GM18508 (cell line): Measurements from ENCODE around the gene GABARAP.

Experiments used
- ATAC-seq: cut with Tn5 transposase; IDR thresholded peaks from one replicate; pipeline ENCODE4 v1.9.1; 2021; ENCODE audit warnings: moderate number of reproducible peaks; ENCODE audit not compliant: insufficient read depth, unreplicated experiment

The GABARAP gene

DNA sequence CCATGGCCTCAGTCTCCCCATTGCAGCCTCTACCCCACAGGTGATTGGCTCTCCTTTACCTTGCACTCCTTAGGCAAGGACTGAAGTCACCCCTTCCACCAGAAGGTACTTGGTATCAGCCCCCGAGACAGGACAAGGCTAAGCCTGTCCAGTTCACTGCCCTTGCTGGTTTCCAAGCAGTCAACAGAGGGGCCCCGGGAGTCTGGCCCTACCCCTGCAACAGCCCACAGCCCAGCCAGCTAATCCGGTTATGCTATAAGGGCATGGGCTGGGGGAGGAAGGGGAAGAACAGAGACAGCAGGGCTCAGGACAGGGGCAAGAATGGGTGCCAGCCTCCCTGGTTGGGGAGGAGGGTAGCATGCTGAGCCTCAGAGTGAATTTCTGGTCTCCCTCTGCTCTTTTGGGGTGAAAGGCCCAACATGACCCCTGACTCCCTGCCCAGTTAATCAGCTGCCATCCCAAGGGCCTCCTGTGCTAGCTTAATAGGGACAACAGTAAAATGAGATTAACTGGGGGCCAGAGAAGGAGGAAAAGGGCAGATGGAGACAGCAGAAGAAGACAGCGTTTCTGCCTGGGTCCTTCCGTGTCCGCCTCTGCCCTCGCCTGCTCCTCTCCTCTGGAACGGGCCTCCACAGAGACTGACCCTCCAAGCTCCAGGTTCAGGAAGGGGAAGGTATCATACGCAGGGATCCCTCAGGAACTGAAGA is 33.3 kb downstream of the GABARAP start:
- ATAC-seq: no peak

GRCh38 chr17:7208027-7208571 is 34.1 kb downstream of the GABARAP start:
- no peak for ATAC-seq

DNA sequence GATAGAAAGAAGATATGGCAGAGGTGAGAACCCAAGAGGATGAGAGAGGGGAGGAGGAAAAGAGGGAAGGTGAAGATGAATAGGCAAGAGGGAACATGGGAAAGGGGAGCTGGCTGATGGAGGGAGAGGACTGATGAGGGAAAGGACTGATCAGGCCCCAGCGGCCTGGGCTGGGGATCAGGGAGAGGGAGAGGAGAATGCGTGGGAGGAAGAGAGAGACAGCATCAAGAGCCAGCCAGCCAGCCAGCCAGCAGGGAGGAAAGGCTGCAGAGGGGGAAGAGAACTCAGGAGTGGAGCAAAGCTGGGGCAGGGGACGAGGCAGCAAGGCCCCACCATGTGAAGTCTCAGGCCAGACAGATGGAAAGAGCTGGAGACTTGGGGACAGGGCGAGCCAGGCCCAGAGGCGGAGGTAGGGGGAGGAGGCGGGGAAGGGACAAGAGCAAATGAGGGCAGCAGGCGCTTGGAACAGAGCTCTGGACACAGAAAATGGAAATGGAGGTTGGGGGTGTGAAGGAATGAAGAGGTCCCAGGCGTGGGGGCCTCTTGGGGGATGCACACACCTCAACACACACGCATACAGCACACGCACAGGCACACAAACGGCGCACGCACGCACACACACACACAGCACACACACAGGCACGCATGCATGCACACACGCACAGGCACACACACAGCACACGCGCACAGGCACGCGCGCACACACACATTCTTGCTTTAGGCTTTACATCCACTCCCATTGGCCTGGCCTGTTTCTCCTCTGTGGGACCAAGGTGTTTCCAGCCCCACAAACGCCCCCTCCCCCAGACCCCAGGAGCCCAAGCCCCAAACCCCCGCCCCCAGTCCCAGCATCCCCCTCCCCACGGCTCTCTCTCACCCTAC is 34.9 kb downstream of the GABARAP start:
- ATAC-seq: no peak

GRCh38 chr17:7205561-7205960 is 36.7 kb downstream of the GABARAP start:
- no peak for ATAC-seq

GRCh38 chr17:7204828-7205461 is 37.3 kb downstream of the GABARAP start:
- no peak for ATAC-seq

- no peak for ATAC-seq
Observed at GRCh38 chr17:7204336-7204735, 37.9 kb downstream of the GABARAP start.

- no peak for ATAC-seq
Observed at GRCh38 chr17:7203391-7203790, 38.9 kb downstream of the GABARAP start.

- no peak for ATAC-seq
Observed at GRCh38 chr17:7196651-7197401, 45.4 kb downstream of the GABARAP start.

DNA sequence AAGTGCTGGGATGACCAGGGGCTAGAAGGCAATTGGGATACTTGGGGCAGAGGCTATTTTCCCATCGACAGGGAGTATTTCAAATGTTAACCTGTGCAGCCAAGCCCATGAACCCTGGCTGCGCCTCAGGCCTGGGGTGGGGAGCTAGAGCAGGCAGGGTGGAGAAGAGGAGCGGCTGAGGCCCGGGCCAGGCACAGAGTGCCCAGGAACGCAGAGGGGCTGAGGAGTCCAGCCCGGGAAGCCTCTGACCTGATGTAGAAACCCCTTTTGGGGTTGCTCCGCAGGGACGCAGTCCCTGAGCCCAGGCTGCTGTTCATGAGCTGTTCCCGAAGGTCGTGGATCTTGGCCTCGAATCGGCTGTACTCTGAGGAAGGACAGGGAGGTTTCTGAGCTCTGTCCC is 46.3 kb downstream of the GABARAP start:
- ATAC-seq: no peak

DNA sequence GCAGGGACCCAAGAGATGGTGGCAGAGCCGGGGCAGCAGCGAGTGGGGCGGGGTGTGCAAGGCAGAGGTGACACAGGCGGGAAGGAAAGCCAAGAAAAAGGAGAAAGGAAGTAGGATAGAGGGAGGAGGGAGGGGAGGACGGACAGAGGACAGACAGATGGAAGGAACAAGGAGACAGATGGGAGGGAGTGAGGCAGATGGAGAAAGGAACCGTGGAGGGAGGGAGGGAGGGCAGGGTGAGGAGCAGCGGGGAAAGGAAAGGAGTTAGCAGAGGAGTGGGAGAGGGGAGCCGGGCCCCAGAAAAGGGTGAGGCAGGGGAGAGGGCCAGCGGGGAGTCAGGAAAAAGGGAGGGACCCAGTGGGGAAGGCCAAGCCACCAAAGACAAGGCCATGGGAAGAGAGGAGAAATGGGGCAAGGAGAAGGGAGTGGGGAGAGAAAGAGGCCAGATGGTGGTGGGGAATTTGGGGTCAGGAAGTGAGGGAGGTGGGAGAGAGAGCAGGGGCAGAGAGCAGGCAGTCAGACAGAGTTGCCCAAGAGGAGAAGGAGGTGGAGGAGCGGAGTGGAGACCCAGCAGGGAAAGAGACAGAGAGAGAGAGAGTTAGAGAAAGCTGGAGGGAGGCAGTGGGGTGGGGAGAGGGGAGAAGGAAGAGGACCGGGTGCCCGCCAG is 49.8 kb downstream of the GABARAP start:
- no peak for ATAC-seq

GRCh38 chr17:7191571-7192270 is 50.5 kb downstream of the GABARAP start:
- ATAC-seq: no peak

DNA sequence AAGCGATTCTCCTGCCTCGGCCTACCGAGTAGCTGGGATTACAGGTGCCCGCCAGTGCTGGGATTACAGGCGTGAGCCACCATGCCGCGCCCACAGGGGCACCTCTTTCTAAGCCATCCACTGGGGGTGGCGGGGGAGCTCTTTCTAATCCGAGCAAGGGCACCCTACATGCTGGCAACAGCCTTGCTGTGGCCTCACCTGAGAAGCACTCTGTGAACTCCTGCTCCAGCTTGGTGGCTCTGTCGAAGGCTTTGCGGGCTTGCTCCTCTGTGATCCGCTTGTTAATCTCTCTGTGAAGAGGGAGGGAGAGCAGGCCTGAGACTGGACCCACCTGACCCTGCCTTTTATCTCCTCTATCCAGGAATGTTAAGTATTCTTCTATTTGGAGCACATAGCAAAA is 51.2 kb downstream of the GABARAP start:
- ATAC-seq: no peak

DNA sequence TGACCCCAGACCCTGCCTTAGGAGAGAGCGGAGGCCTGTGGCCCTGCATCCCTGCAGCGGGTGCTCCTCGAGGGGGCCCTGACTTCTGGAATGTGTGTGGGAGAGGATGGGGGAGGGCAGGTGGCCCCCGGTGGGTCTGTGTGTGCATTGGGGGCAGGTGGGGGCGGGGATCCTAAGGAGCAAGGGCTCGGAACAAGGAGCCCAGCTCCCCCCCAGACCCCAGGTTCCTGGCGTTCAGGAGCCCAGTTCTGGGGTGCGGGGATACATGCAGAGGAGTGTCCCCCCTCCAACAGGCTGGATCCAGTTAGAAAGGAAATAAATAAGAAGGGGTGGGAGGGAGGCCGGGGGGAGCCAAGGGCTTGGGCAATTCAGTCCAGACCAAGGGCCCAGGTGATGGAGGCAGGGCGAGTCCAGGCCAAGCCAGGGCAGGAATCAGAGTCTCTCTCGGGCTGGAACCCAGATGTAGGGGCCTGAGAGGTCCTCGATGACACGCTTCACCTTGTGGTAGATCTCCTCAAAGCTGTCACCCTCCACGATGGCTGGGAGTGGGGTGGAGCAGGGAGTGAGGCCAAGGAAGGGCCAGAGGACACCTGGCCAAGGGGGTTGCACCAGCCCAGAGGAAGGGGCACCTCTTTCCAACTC is 51.9 kb downstream of the GABARAP start:
- no peak for ATAC-seq
